HEK293 (cell line): ENCODE measurements around the gene SPECC1L.

ENCODE experiments used
- CTCF ChIA-PET: fragments of 350-600 bp; formaldehyde crosslinking; extraction: SDS; loops from one replicate; lab custom pipeline; 2021; ENCODE audit warnings: antibody characterized with exemption; lab: Yijun Ruan, JAX
- POLR2A ChIA-PET: fragments of 300-600 bp; formaldehyde crosslinking; extraction: SDS; loops from one replicate; lab custom pipeline; 2020; ENCODE audit warnings: antibody characterized with exemption, inconsistent platforms; lab: Yijun Ruan, JAX
- H3K27ac ChIP-seq: fragments of 200-500 bp; sonication (Bioruptor generic); 2 replicates; pipeline ENCODE4 v1.5.1; 2014; ENCODE audit warnings: low read depth, low read length, control low read depth, inconsistent platforms; ENCODE audit errors: extremely low read depth
- H3K36me3 ChIP-seq, 2 experiments: fragments of 200-500 bp in 1 of 2; sonication (Bioruptor generic) in 1 of 2; 1 replicate in 1 of 2; 2 replicates in 1 of 2; pipeline ENCODE4 v1.5.1; 2014 to 2017; ENCODE audit warnings: inconsistent platforms in 2 of 2, low read length in 2 of 2; ENCODE audit not compliant: control insufficient read depth in 2 of 2, insufficient read depth in 1 of 2
- H3K4me1 ChIP-seq: fragments of 200-500 bp; sonication (Bioruptor generic); 2 replicates; pipeline ENCODE4 v1.5.1; 2014; ENCODE audit warnings: mild to moderate bottlenecking, low read length, inconsistent platforms; ENCODE audit not compliant: control insufficient read depth, insufficient read depth
- H3K4me3 ChIP-seq: 2 replicates; pipeline ENCODE4 v1.5.1; 2011; ENCODE audit warnings: low read depth, mild to moderate bottlenecking, control low read depth, low read length, moderate library complexity
- H3K9me3 ChIP-seq: fragments of 200-500 bp; sonication (Bioruptor generic); 2 replicates; pipeline ENCODE4 v1.5.1; 2014; ENCODE audit warnings: low read depth, low read length, inconsistent platforms; ENCODE audit not compliant: control insufficient read depth, insufficient read depth
- GLI4 ChIP-seq: fragments of 450-650 bp; formaldehyde crosslinking; IDR thresholded peaks from 2 replicates; pipeline ENCODE4 v1.5.1; 2016; ENCODE audit warnings: missing biosample characterization, missing genetic modification characterization
- PRDM1 ChIP-seq: fragments of 450-650 bp; formaldehyde crosslinking; IDR thresholded peaks from 2 replicates; pipeline ENCODE4; 2016; ENCODE audit warnings: missing biosample characterization, missing genetic modification characterization
- TRIM28 ChIP-seq: IDR thresholded peaks from 2 replicates; pipeline ENCODE4 v1.6.1; 2011; ENCODE audit warnings: low read length, control low read depth, borderline replicate concordance
- ZBTB1 ChIP-seq: fragments of 450-650 bp; formaldehyde crosslinking; IDR thresholded peaks from 2 replicates; pipeline ENCODE4 v1.5.1; 2016; ENCODE audit warnings: missing biosample characterization, missing genetic modification characterization
- ZBTB7A ChIP-seq: fragments of 450-650 bp; formaldehyde crosslinking; IDR thresholded peaks from 2 replicates; pipeline ENCODE4 v1.5.1; 2016; ENCODE audit warnings: low read depth, missing biosample characterization, missing genetic modification characterization
- ZFP41 ChIP-seq: fragments of 450-650 bp; formaldehyde crosslinking; IDR thresholded peaks from 2 replicates; pipeline ENCODE4 v1.5.1; 2016; ENCODE audit warnings: missing biosample characterization, missing genetic modification characterization, borderline replicate concordance
- ZNF114 ChIP-seq: fragments of 450-650 bp; formaldehyde crosslinking; IDR thresholded peaks from 2 replicates; pipeline ENCODE4 v1.5.0; 2017; ENCODE audit warnings: missing biosample characterization, missing genetic modification characterization
- ZNF202 ChIP-seq: fragments of 450-650 bp; formaldehyde crosslinking; IDR thresholded peaks from 2 replicates; pipeline ENCODE4 v1.5.1; 2016; ENCODE audit warnings: missing biosample characterization, missing genetic modification characterization, borderline replicate concordance
- ZNF239 ChIP-seq: fragments of 450-650 bp; formaldehyde crosslinking; IDR thresholded peaks from 2 replicates; pipeline ENCODE4 v1.5.1; 2016; ENCODE audit warnings: missing biosample characterization, missing genetic modification characterization
- ZNF266 ChIP-seq: fragments of 450-650 bp; formaldehyde crosslinking; IDR thresholded peaks from 2 replicates; pipeline ENCODE4 v1.5.1; 2016; ENCODE audit warnings: missing biosample characterization, missing genetic modification characterization, low read depth
- ZNF513 ChIP-seq: fragments of 450-650 bp; IDR thresholded peaks from 2 replicates; pipeline ENCODE4 v1.5.1; 2018; ENCODE audit warnings: missing biosample characterization, missing genetic modification characterization
- ZNF561 ChIP-seq: fragments of 450-650 bp; IDR thresholded peaks from 2 replicates; pipeline ENCODE4 v1.5.1; 2018; ENCODE audit warnings: missing biosample characterization, missing genetic modification characterization, borderline replicate concordance
- ZNF610 ChIP-seq: fragments of 450-650 bp; formaldehyde crosslinking; IDR thresholded peaks from 2 replicates; pipeline ENCODE4 v1.5.1; 2016; ENCODE audit warnings: missing biosample characterization, missing genetic modification characterization, borderline replicate concordance
- ZNF837 ChIP-seq: fragments of 450-650 bp; formaldehyde crosslinking; IDR thresholded peaks from 2 replicates; pipeline ENCODE4 v1.5.1; 2016; ENCODE audit warnings: missing biosample characterization, missing genetic modification characterization
- TF ChIP-seq, protein P1 (sequence below): fragments of 450-650 bp; formaldehyde crosslinking; IDR thresholded peaks from 2 replicates; pipeline ENCODE4 v1.5.1; 2016; ENCODE audit warnings: missing biosample characterization, missing genetic modification characterization, borderline replicate concordance
- TF ChIP-seq, protein P2 (sequence below): fragments of 450-650 bp; formaldehyde crosslinking; IDR thresholded peaks from 2 replicates; pipeline ENCODE4 v1.5.1; 2016; ENCODE audit warnings: missing biosample characterization, missing genetic modification characterization
- TF ChIP-seq, protein P3 (sequence below): fragments of 450-650 bp; formaldehyde crosslinking; IDR thresholded peaks from 2 replicates; pipeline ENCODE4 v1.5.1; 2016; ENCODE audit warnings: missing biosample characterization, missing genetic modification characterization
- TF ChIP-seq, protein P4 (sequence below): fragments of 450-650 bp; formaldehyde crosslinking; IDR thresholded peaks from 2 replicates; pipeline ENCODE4 v1.5.1; 2016; ENCODE audit warnings: missing biosample characterization, missing genetic modification characterization
- TF ChIP-seq, protein P5 (sequence below): fragments of 450-650 bp; formaldehyde crosslinking; IDR thresholded peaks from 2 replicates; pipeline ENCODE4 v1.5.1; 2017; ENCODE audit warnings: missing biosample characterization, mild to moderate bottlenecking, missing genetic modification characterization, moderate library complexity

SPECC1L gene

DNA sequence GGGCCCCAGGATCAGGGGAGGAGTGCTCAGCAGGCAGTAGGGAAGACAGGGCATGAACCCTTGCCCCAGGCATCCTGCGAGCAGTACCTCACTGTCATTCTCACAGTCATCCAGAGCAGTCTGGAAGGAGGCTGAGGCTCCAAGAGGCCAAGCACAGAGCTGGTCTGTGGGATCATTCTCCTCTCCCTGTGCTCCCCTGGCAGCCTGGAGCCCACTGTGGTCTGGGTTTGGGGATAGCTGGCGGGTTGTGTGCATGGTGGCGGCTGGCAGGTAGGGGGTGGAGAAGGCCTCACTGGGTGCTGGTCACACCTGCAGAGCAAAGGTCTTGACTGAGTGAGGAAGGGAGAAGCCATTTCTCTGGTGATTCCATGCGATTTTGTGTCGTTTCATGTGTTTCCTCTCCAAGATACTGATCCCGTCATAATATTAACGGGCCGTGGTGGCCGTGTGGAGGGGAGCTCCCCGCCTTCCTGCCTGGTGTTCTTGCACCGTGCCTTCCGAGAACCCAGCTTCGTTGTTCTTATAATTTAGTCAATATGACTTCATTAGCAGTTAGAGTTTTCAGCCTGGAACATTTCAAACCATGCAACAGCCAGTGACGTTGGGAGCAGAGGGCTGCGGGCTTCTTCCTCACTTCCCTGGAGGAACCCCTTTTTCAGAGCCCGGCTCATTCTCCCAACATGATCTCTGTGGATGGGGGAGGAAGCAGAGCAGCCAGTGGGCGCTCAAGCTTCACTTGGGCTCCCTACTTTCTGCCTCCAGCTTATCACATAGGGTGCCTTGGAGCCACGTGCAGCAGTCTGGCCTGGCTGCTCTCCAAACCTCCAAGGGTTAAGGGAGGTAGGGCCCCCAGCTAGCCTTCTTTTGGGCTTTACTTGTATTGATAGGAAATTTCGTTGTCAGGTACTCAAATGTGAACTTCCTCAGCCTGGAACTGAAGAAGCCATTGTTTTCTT is 136.0 kb downstream of the SPECC1L start (continued):
- TF ChIP-seq, protein P1, sequence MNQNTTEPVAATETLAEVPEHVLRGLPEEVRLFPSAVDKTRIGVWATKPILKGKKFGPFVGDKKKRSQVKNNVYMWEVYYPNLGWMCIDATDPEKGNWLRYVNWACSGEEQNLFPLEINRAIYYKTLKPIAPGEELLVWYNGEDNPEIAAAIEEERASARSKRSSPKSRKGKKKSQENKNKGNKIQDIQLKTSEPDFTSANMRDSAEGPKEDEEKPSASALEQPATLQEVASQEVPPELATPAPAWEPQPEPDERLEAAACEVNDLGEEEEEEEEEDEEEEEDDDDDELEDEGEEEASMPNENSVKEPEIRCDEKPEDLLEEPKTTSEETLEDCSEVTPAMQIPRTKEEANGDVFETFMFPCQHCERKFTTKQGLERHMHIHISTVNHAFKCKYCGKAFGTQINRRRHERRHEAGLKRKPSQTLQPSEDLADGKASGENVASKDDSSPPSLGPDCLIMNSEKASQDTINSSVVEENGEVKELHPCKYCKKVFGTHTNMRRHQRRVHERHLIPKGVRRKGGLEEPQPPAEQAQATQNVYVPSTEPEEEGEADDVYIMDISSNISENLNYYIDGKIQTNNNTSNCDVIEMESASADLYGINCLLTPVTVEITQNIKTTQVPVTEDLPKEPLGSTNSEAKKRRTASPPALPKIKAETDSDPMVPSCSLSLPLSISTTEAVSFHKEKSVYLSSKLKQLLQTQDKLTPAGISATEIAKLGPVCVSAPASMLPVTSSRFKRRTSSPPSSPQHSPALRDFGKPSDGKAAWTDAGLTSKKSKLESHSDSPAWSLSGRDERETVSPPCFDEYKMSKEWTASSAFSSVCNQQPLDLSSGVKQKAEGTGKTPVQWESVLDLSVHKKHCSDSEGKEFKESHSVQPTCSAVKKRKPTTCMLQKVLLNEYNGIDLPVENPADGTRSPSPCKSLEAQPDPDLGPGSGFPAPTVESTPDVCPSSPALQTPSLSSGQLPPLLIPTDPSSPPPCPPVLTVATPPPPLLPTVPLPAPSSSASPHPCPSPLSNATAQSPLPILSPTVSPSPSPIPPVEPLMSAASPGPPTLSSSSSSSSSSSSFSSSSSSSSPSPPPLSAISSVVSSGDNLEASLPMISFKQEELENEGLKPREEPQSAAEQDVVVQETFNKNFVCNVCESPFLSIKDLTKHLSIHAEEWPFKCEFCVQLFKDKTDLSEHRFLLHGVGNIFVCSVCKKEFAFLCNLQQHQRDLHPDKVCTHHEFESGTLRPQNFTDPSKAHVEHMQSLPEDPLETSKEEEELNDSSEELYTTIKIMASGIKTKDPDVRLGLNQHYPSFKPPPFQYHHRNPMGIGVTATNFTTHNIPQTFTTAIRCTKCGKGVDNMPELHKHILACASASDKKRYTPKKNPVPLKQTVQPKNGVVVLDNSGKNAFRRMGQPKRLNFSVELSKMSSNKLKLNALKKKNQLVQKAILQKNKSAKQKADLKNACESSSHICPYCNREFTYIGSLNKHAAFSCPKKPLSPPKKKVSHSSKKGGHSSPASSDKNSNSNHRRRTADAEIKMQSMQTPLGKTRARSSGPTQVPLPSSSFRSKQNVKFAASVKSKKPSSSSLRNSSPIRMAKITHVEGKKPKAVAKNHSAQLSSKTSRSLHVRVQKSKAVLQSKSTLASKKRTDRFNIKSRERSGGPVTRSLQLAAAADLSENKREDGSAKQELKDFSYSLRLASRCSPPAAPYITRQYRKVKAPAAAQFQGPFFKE = no peak
- no peak for TF ChIP-seq ZBTB7A (tag by site-specific recombination)
- TF ChIP-seq TRIM28 = no peak
- TF ChIP-seq ZNF239 (tag by site-specific recombination) = no peak
- TF ChIP-seq, all 188 proteins: peak for 0

DNA sequence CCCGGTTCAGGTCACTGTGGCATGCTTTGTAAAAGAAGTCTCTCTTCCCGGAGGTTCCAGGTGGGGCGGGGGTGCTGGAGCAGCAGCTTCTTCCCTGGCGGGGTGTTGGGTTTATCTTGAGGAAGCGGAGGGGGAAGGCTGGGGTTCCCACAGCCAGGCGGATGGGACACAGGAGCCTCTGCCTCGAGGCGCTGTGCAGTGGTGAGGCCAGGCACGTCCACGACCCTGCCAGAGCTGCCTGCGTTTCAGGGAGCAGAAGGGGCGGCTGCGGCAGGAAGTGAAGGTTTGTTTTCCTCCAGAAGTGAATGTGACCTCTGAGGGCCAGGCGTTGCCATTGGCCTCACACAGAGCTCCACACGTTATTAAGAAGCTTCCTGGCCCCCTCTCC is 136.6 kb downstream of the SPECC1L start:
- CTCF ChIA-PET = interaction anchor here (0.6 to 1.0 kb wide), 2 partner anchors 115 to 1497 kb away, joined by 4 to 5 read pairs; no protein-coding TSS in a partner anchor
- no peak for TF ChIP-seq ZNF202 (tag by site-specific recombination)
- TF ChIP-seq ZFP41 (tag by site-specific recombination) = no peak
- TF ChIP-seq, protein P2, sequence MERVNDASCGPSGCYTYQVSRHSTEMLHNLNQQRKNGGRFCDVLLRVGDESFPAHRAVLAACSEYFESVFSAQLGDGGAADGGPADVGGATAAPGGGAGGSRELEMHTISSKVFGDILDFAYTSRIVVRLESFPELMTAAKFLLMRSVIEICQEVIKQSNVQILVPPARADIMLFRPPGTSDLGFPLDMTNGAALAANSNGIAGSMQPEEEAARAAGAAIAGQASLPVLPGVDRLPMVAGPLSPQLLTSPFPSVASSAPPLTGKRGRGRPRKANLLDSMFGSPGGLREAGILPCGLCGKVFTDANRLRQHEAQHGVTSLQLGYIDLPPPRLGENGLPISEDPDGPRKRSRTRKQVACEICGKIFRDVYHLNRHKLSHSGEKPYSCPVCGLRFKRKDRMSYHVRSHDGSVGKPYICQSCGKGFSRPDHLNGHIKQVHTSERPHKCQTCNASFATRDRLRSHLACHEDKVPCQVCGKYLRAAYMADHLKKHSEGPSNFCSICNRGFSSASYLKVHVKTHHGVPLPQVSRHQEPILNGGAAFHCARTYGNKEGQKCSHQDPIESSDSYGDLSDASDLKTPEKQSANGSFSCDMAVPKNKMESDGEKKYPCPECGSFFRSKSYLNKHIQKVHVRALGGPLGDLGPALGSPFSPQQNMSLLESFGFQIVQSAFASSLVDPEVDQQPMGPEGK (tag by site-specific recombination) = no peak
- TF ChIP-seq ZNF561 (tag by site-specific recombination) = no peak
- TF ChIP-seq, protein P3, sequence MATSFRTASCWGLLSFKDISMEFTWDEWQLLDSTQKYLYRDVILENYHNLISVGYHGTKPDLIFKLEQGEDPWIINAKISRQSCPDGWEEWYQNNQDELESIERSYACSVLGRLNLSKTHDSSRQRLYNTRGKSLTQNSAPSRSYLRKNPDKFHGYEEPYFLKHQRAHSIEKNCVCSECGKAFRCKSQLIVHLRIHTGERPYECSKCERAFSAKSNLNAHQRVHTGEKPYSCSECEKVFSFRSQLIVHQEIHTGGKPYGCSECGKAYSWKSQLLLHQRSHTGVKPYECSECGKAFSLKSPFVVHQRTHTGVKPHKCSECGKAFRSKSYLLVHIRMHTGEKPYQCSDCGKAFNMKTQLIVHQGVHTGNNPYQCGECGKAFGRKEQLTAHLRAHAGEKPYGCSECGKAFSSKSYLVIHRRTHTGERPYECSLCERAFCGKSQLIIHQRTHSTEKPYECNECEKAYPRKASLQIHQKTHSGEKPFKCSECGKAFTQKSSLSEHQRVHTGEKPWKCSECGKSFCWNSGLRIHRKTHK (tag by site-specific recombination) = no peak
- no peak for TF ChIP-seq PRDM1 (tag by site-specific recombination)
- no peak for TF ChIP-seq GLI4
- TF ChIP-seq ZNF266 (tag by site-specific recombination) = no peak
- TF ChIP-seq, protein P4, sequence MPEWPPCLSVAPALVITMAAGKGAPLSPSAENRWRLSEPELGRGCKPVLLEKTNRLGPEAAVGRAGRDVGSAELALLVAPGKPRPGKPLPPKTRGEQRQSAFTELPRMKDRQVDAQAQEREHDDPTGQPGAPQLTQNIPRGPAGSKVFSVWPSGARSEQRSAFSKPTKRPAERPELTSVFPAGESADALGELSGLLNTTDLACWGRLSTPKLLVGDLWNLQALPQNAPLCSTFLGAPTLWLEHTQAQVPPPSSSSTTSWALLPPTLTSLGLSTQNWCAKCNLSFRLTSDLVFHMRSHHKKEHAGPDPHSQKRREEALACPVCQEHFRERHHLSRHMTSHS (tag by site-specific recombination) = no peak
- TF ChIP-seq ZNF837 (tag by site-specific recombination) = no peak
- TF ChIP-seq ZNF610 (tag by site-specific recombination) = no peak
- TF ChIP-seq, protein P5, sequence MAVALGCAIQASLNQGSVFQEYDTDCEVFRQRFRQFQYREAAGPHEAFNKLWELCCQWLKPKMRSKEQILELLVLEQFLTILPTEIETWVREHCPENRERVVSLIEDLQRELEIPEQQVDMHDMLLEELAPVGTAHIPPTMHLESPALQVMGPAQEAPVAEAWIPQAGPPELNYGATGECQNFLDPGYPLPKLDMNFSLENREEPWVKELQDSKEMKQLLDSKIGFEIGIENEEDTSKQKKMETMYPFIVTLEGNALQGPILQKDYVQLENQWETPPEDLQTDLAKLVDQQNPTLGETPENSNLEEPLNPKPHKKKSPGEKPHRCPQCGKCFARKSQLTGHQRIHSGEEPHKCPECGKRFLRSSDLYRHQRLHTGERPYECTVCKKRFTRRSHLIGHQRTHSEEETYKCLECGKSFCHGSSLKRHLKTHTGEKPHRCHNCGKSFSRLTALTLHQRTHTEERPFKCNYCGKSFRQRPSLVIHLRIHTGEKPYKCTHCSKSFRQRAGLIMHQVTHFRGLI = no peak
- no peak for TF ChIP-seq ZBTB1
- no peak for TF ChIP-seq ZNF513 (tag by site-specific recombination)
- TF ChIP-seq ZNF114 = no peak
- TF ChIP-seq, all 188 proteins: peak for 0
- Histone ChIP-seq H3K9me3 (no peaks in the 10 kb centered on the region), H3K27ac (no peak overlapping the region), H3K4me1 (peaks cover 10% of the 10 kb centered on the region), H3K36me3 (peaks cover 0 to 68% of the 10 kb centered on the region in 2 experiments; a peak in 2 of 3 replicates), H3K4me3 (no peak overlapping the region)
- POLR2A ChIA-PET = no interaction called here
